Breast epithelium (tissue), 3 donors: ENCODE data around the gene UNC119.

Experiments used
- CTCF ChIP-seq, 3 donors: fragments of 450-650 bp; IDR thresholded peaks; one replicate each; pipeline ENCODE4 v1.5.1; 2016 to 2017; ENCODE audit warnings: antibody characterized with exemption in 3 of 3, mild to moderate bottlenecking in 3 of 3, moderate library complexity in 3 of 3
- POLR2AphosphoS5 ChIP-seq, 3 donors: sonication (generic); formaldehyde crosslinking; IDR thresholded peaks; one replicate each; pipeline ENCODE4 v1.6.1; 2017; ENCODE audit warnings: antibody characterized with exemption in 3 of 3

DNA sequence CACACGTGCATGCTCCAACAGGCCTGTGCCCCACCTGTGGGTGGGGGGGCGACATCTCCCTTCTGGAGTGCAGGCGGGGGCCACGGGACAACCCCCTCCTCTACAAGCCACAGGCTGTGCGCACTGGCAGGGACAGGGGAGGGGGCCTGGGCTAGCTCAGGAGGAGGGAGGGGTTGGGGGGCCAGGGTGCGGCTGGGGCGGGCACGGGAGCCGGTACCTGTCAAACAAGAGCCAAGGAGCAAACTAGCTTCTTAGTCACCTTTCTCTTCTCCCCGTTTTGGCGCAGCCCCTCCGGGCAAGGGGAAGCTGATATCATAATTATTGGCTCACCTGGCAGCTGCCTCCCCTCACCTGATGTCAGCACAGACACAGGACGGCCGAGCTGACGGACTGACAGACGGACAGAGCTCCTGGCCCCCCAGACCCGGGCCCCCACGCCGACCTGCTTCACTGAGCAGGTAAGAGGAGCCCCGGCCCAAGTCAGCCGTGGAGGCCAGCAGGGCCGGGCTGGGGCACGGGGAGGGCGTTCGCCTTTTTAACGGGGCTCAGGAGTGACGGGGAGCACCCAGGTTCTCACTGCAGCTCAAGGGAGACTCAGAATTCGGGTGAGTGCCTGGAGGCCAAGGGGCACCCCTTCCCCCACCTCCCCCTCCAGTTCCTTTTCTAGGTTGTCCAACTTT is 46.3 kb downstream of the UNC119 start, which contains the start of gene FOXN1:
- TF ChIP-seq CTCF (IDR thresholded peaks at IDR 0.05) (no peak), POLR2AphosphoS5 (IDR thresholded peaks at IDR 0.05) (no peak)
